ENCODE measurements around the gene GAL3ST1. TPM values are rescaled to one million over a fixed set of nuclear protein-coding genes. Genes with fewer than 3 reads are reported as not detected.
"Not testable (repeated sequence)": the region's sequence is repeated elsewhere in the genome, so short reads cannot be mapped to it uniquely, and the experiment has no call there.

GAL3ST1 gene
- polyA plus RNA-seq, 4 donors = 11.1 to 89.5 (median 50.8) TPM

DNA sequence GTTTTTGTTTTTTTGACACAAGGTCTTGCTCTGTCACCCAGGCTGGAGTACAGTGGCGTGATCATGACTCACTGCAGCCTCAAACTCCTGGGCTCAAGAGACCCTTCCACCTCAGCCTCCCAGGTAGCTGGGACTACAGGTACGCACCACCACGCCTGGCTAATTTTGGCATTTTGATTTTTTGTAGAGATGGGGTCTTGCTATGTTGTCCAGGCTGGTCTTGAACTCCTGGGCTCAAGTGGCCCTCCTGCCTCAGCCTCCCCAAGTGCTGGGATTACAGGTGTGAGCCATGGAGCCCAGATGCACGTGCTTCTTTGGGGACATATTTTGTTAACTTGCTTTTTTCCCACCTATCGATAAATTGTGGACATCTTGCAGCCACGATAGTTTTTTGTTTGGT lies 7.2 kb downstream of the GAL3ST1 start:
- 88 to 94% (median 90%) methylated on average over 6 of the region's 6 CpGs for WGBS, 3 donors
- not testable (repeated sequence) for H3K27me3 ChIP-seq (ENCODE audit: control insufficient read depth in 3 of 3, insufficient read depth in 3 of 3, low read length in 3 of 3); FAIRE-seq; H3K9me3 ChIP-seq (ENCODE audit: control insufficient read depth in 2 of 2, insufficient read depth in 1 of 2, low read depth in 1 of 2, low read length in 1 of 2); DNase-seq; H3K4me3 ChIP-seq (ENCODE audit: low read depth in 1 of 3, low read length in 3 of 3)
- Histone ChIP-seq H3K27ac (ENCODE audit: low read depth in 1 of 3, low read length in 2 of 3) (peak overlapping the region in 1 of 3 donors; percentile 60), H3K36me3 (ENCODE audit: control insufficient read depth in 3 of 3, insufficient read depth in 2 of 3, low read depth in 1 of 3, low read length in 3 of 3) (peaks cover 0 to 42% (median 0%) of the 10 kb centered on the region in 3 donors), H3K4me1 (ENCODE audit: control insufficient read depth in 3 of 3, insufficient read depth in 2 of 3, low read depth in 1 of 3, low read length in 2 of 3) (peaks cover 0 to 32% (median 8%) of the 10 kb centered on the region in 3 donors)

DNA sequence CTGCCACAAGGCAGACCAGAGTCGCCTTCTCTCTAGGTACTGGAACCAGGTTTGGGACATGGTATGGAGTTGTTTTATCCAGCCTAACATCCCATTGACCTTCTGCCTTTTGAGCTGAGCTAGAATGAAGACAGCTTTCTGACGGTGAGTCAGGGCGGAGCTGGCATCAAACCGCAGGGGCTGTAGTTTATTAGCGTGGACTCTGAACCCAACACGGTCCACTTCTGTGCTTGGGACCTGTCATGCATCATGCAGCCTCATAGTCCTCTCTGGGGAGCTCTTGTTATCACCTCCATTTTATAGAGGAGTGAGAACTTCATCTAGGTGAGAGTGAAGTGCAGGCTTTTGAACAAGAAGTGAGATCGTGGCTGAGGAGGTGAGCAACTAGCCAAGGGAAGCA lies 8.3 kb downstream of the GAL3ST1 start:
- FAIRE-seq = no peak

DNA sequence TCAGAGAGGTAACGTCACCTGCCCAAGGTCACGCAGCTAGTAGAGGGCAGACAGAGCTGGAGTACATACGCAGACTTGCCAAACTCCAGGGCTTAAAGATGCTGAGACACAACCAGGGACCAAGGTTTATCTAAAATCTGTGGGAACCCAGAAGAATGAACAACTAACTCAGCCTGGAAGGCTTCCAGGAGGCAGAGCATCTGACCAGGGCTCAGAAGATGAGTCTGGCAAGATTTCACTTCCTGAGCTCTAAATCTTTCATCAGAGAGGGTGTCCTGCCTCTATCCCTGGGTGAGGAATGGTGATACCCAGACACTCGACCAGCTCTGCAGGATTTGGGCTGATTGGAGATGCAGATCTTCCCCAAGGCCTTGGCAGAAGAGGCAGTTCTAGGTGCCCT lies 9.1 kb downstream of the GAL3ST1 start:
- peaks cover 0 to 3% (median 0%) of the 10 kb centered on the region in 3 donors for H3K27me3 ChIP-seq (ENCODE audit: control insufficient read depth in 3 of 3, insufficient read depth in 3 of 3, low read length in 3 of 3)
- H3K36me3 ChIP-seq (ENCODE audit: control insufficient read depth in 3 of 3, insufficient read depth in 2 of 3, low read depth in 1 of 3, low read length in 3 of 3) = peaks cover 0 to 42% (median 0%) of the 10 kb centered on the region in 3 donors
- 78 to 79% (median 78%) methylated on average over 4 of the region's 4 CpGs for WGBS, 3 donors
- H3K27ac ChIP-seq (ENCODE audit: low read depth in 1 of 3, low read length in 2 of 3) = peak overlapping the region; percentile 33 to 94 (median 77)
- H3K4me1 ChIP-seq (ENCODE audit: control insufficient read depth in 3 of 3, insufficient read depth in 2 of 3, low read depth in 1 of 3, low read length in 2 of 3) = peaks cover 0 to 37% (median 18%) of the 10 kb centered on the region in 3 donors
- FAIRE-seq (no peak), DNase-seq (no peak)
- no peaks in the 10 kb centered on the region for H3K9me3 ChIP-seq (ENCODE audit: control insufficient read depth in 2 of 2, insufficient read depth in 1 of 2, low read depth in 1 of 2, low read length in 1 of 2)
- H3K4me3 ChIP-seq (ENCODE audit: low read depth in 1 of 3, low read length in 3 of 3) = no peak overlapping the region

More for the DNA sequence above, 8.3 kb downstream of the GAL3ST1 start:
- 13 to 50% (median 40%) methylated on average over 7 of the region's 7 CpGs for WGBS, 3 donors
- peaks cover 0 to 33% (median 18%) of the 10 kb centered on the region in 3 donors for H3K4me1 ChIP-seq (ENCODE audit: control insufficient read depth in 3 of 3, insufficient read depth in 2 of 3, low read depth in 1 of 3, low read length in 2 of 3)
- no peaks in the 10 kb centered on the region for H3K9me3 ChIP-seq (ENCODE audit: control insufficient read depth in 2 of 2, insufficient read depth in 1 of 2, low read depth in 1 of 2, low read length in 1 of 2)
- peak; percentile 94 to 98 for DNase-seq
- H3K36me3 ChIP-seq (ENCODE audit: control insufficient read depth in 3 of 3, insufficient read depth in 2 of 3, low read depth in 1 of 3, low read length in 3 of 3) = peaks cover 0 to 45% (median 0%) of the 10 kb centered on the region in 3 donors
- peak overlapping the region; percentile 33 to 94 (median 83) for H3K27ac ChIP-seq (ENCODE audit: low read depth in 1 of 3, low read length in 2 of 3)
- H3K4me3 ChIP-seq (ENCODE audit: low read depth in 1 of 3, low read length in 3 of 3) = no peak overlapping the region
- H3K27me3 ChIP-seq (ENCODE audit: control insufficient read depth in 3 of 3, insufficient read depth in 3 of 3, low read length in 3 of 3) = peaks cover 0 to 3% (median 0%) of the 10 kb centered on the region in 3 donors

DNA sequence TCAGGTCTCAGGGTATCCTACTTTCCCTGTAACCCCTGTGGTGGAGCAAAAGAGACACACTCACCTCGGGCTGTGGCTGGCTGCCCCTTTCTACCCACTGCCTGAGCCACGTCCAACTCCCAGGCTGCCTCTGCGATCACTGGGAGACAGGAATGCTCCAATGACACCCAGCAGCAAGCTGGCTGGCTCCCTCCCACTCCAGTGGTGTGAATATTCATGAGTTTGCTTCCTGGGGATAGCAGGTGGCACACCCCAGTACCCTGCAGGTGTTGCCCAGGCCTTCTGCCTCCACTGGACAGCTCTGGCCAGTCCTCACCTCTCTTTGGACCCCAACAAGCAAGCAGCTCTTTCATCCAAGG lies 9.7 kb downstream of the GAL3ST1 start:
- DNase-seq = no peak
- Histone ChIP-seq H3K27ac (ENCODE audit: low read depth in 1 of 3, low read length in 2 of 3) (no peak overlapping the region), H3K27me3 (ENCODE audit: control insufficient read depth in 3 of 3, insufficient read depth in 3 of 3, low read length in 3 of 3) (peaks cover 0 to 3% (median 0%) of the 10 kb centered on the region in 3 donors), H3K9me3 (ENCODE audit: control insufficient read depth in 2 of 2, insufficient read depth in 1 of 2, low read depth in 1 of 2, low read length in 1 of 2) (no peaks in the 10 kb centered on the region), H3K36me3 (ENCODE audit: control insufficient read depth in 3 of 3, insufficient read depth in 2 of 3, low read depth in 1 of 3, low read length in 3 of 3) (peaks cover 0 to 43% (median 0%) of the 10 kb centered on the region in 3 donors), H3K4me1 (ENCODE audit: control insufficient read depth in 3 of 3, insufficient read depth in 2 of 3, low read depth in 1 of 3, low read length in 2 of 3) (peaks cover 0 to 43% (median 18%) of the 10 kb centered on the region in 3 donors), H3K4me3 (ENCODE audit: low read depth in 1 of 3, low read length in 3 of 3) (no peak overlapping the region)
- no peak for FAIRE-seq
- 47 to 76% (median 62%) methylated on average over 3 of the region's 3 CpGs for WGBS, 3 donors

- Histone ChIP-seq H3K4me1 (ENCODE audit: control insufficient read depth in 3 of 3, insufficient read depth in 2 of 3, low read depth in 1 of 3, low read length in 2 of 3) (peaks cover 0 to 47% (median 18%) of the 10 kb centered on the region in 3 donors), H3K36me3 (ENCODE audit: control insufficient read depth in 3 of 3, insufficient read depth in 2 of 3, low read depth in 1 of 3, low read length in 3 of 3) (peaks cover 0 to 42% (median 0%) of the 10 kb centered on the region in 3 donors), H3K27ac (ENCODE audit: low read depth in 1 of 3, low read length in 2 of 3) (no peak overlapping the region), H3K27me3 (ENCODE audit: control insufficient read depth in 3 of 3, insufficient read depth in 3 of 3, low read length in 3 of 3) (peaks cover 0 to 3% (median 0%) of the 10 kb centered on the region in 3 donors), H3K9me3 (ENCODE audit: control insufficient read depth in 2 of 2, insufficient read depth in 1 of 2, low read depth in 1 of 2, low read length in 1 of 2) (no peaks in the 10 kb centered on the region), H3K4me3 (ENCODE audit: low read depth in 1 of 3, low read length in 3 of 3) (no peak overlapping the region)
- DNase-seq = no peak
- no peak for FAIRE-seq
- WGBS, 3 donors = 76 to 91% (median 79%) methylated on average over 8 of the region's 8 CpGs
Observed at GRCh38 chr22:30564045-30564760, 10.3 kb downstream of the GAL3ST1 start.

- FAIRE-seq (no peak), DNase-seq (peak in 1 of 2 donors; percentile 95)
- peaks cover 0 to 41% (median 0%) of the 10 kb centered on the region in 3 donors for H3K36me3 ChIP-seq (ENCODE audit: control insufficient read depth in 3 of 3, insufficient read depth in 2 of 3, low read depth in 1 of 3, low read length in 3 of 3)
Observed at GRCh38 chr22:30562366-30562765, 12.1 kb downstream of the GAL3ST1 start.

DNA sequence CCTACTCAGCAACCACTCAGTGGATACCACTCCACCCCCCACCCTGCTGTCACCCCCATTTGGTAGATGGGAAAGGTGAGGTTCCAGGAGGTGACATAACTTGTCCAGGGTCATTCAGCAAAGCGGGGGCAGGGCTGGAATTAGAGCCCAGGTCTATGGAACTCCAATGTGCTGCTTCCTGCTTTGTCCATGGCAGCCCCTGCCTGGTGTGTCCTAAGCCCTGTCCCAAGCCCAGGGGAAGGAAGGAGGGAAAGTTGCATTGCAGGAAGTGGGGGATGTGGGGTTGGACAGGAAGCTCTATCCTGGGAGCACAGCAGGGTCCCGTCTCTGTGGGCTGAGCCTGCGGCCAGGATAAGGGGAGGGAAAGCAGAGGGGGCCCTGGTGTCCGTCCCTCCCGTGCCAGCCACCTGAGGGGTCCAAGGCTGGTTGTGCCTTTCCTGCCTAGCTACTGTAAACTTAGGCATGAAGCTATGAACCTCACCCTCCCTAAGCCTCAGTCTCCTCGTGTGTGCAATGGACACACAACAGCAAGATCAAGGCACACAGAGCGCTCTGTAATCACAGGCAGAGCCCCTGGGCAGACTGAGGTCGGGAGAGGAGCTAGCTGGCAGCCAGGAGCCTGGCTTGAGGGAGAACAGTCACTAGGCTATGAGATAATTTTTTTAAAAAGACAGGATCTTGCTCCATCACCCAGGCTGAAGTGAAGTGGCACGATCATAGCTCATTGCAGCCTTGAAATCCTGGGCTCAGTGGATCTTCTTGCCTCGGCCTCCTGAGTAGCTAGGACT lies 12.9 kb downstream of the GAL3ST1 start:
- no peaks in the 10 kb centered on the region for H3K27me3 ChIP-seq (ENCODE audit: control insufficient read depth in 3 of 3, insufficient read depth in 3 of 3, low read length in 3 of 3)
- 67 to 87% (median 79%) methylated on average over 10 of the region's 10 CpGs for WGBS, 3 donors
- H3K4me1 ChIP-seq (ENCODE audit: control insufficient read depth in 3 of 3, insufficient read depth in 2 of 3, low read depth in 1 of 3, low read length in 2 of 3) = peaks cover 0 to 41% (median 16%) of the 10 kb centered on the region in 3 donors
- H3K4me3 ChIP-seq (ENCODE audit: low read depth in 1 of 3, low read length in 3 of 3) = no peak overlapping the region
- H3K9me3 ChIP-seq (ENCODE audit: control insufficient read depth in 2 of 2, insufficient read depth in 1 of 2, low read depth in 1 of 2, low read length in 1 of 2) = no peaks in the 10 kb centered on the region
- H3K27ac ChIP-seq (ENCODE audit: low read depth in 1 of 3, low read length in 2 of 3) = peak overlapping the region in 1 of 3 donors; percentile 22
- peaks cover 0 to 49% (median 0%) of the 10 kb centered on the region in 3 donors for H3K36me3 ChIP-seq (ENCODE audit: control insufficient read depth in 3 of 3, insufficient read depth in 2 of 3, low read depth in 1 of 3, low read length in 3 of 3)
- FAIRE-seq = no peak
- DNase-seq = no peak

More at GRCh38 chr22:30562366-30562765, 12.1 kb downstream of the GAL3ST1 start:
- Histone ChIP-seq H3K4me3 (ENCODE audit: low read depth in 1 of 3, low read length in 3 of 3) (no peak overlapping the region), H3K27ac (ENCODE audit: low read depth in 1 of 3, low read length in 2 of 3) (peak overlapping the region in 1 of 3 donors; percentile 22), H3K9me3 (ENCODE audit: control insufficient read depth in 2 of 2, insufficient read depth in 1 of 2, low read depth in 1 of 2, low read length in 1 of 2) (no peaks in the 10 kb centered on the region), H3K4me1 (ENCODE audit: control insufficient read depth in 3 of 3, insufficient read depth in 2 of 3, low read depth in 1 of 3, low read length in 2 of 3) (peaks cover 0 to 45% (median 16%) of the 10 kb centered on the region in 3 donors), H3K27me3 (ENCODE audit: control insufficient read depth in 3 of 3, insufficient read depth in 3 of 3, low read length in 3 of 3) (no peaks in the 10 kb centered on the region)
- 18 to 59% (median 34%) methylated on average over 6 of the region's 6 CpGs for WGBS, 3 donors

DNA sequence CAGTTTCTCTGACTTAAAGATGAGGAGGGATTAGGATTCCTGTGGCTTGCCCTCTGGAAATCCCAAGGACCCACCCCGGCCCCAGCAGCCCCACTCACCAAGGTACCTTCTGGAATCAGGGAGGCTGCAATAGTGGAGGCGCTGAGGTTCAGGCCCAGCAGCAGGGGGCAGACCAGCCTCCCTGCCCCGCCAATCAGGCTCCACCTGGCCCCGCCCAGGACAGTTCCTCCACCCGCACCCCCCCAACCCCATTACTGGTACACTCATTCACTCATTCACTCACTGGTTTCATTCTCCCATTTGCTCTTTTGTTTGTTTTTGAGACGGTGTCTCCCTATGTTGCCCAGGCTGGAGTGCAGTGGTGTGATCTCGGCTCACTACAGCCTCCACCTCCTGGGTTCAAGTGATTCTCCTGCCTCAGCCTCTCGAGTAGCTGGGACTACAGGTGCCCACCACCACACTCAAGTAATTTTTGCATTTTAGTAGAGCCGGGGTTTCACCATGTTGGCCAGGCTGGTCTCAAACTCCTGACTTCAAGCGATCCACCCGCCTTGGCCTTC lies 13.7 kb downstream of the GAL3ST1 start:
- not testable (repeated sequence) for H3K27me3 ChIP-seq (ENCODE audit: control insufficient read depth in 3 of 3, insufficient read depth in 3 of 3, low read length in 3 of 3); FAIRE-seq; H3K9me3 ChIP-seq (ENCODE audit: control insufficient read depth in 2 of 2, insufficient read depth in 1 of 2, low read depth in 1 of 2, low read length in 1 of 2)
- 80 to 83% (median 81%) methylated on average over 11 of the region's 11 CpGs for WGBS, 3 donors
- peaks cover 0 to 34% (median 16%) of the 10 kb centered on the region in 3 donors for H3K4me1 ChIP-seq (ENCODE audit: control insufficient read depth in 3 of 3, insufficient read depth in 2 of 3, low read depth in 1 of 3, low read length in 2 of 3)
- DNase-seq = peak in 1 of 2 donors; percentile 36
- peak overlapping the region in 1 of 3 donors; percentile 10 for H3K4me3 ChIP-seq (ENCODE audit: low read depth in 1 of 3, low read length in 3 of 3)
- peak overlapping the region in 1 of 3 donors; percentile 82 for H3K27ac ChIP-seq (ENCODE audit: low read depth in 1 of 3, low read length in 2 of 3)
- H3K36me3 ChIP-seq (ENCODE audit: control insufficient read depth in 3 of 3, insufficient read depth in 2 of 3, low read depth in 1 of 3, low read length in 3 of 3) = peaks cover 0 to 58% (median 2%) of the 10 kb centered on the region in 3 donors
